HFF-Myc (cell line): ENCODE measurements around the gene DLAT.
"Not testable (repeated sequence)": the region's sequence is repeated elsewhere in the genome, so short reads cannot be mapped to it uniquely, and the experiment has no call there.

ENCODE experiments used
- DNase-seq: peaks from one replicate; pipeline ENCODE4 v3.0.0-alpha.2; 2011; ENCODE audit warnings: low read depth; ENCODE audit errors: extremely low read depth
- H3K4me3 ChIP-seq: replicated peaks from 2 replicates; pipeline ENCODE4 v1.5.1; 2011; ENCODE audit warnings: low read depth, mild to moderate bottlenecking, control low read depth, low read length
- CTCF ChIP-seq: IDR thresholded peaks from 2 replicates; pipeline ENCODE4 v1.5.1; 2012; ENCODE audit warnings: mild to moderate bottlenecking, low read depth, low read length, control low read depth; ENCODE audit errors: missing control alignments

DLAT gene

GRCh38 chr11:112004389-112004788 is 20.8 kb upstream of the DLAT start:
- no peak overlapping the region for H3K4me3 ChIP-seq
- no peak for DNase-seq
- peak; percentile 52 for TF ChIP-seq CTCF

GRCh38 chr11:112005422-112006094 is 19.6 kb upstream of the DLAT start:
- no peak overlapping the region for H3K4me3 ChIP-seq
- no peak for TF ChIP-seq CTCF
- no peak for DNase-seq

DNA sequence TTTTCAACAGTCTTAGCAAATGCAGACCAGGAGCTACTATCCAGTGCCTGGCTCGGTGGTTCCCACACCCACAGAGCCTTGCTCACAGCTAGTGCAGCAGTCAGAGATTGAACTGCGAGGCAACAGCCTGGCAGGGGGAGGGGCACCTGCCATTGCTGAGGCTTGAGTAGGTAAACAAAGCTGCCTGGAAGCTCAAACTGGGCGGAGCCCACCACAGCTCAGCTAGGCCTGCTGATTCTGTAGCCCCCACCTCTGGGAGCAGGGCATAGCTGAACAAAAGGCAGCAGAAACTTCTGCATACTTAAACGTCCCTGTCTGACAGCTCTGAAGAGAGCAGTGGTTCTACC is 19.1 kb upstream of the DLAT start:
- not testable (repeated sequence) for H3K4me3 ChIP-seq, DNase-seq

DNA sequence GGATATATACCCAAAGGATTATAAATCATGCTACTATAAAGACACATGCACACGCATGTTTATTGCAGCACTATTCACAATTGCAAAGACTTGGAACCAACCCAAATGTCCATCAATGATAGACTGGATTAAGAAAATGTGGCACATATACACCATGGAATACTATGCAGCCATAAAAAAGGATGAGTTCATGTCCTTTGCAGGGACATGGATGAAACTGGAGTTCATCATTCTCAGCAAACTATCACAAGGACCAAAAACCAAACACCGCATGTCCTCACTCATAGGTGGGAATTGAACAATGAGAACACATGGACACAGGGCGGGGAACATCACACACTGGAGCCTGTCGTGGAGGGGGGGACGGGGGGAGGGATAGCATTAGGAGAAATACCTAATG is 13.8 kb upstream of the DLAT start:
- DNase-seq, H3K4me3 ChIP-seq: not testable (repeated sequence)

DNA sequence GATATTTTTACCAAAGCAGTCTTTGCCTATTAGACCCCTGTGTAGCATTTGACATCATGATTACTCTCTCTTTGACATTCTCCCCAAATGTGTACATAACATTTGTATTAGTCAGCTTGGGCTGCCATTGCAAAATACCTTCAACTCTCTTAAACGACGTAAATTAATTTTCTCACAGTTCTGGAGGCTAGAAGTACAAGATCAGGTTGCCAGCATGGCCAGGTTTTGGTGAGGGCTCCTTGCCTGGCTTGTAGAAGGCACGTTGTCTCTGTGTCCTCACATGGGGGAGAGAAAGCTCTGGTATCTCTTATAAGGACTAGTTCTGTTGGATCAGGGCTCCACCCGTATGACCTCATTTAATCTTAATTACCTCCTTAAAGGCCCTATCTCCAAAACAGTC is 12.3 kb upstream of the DLAT start:
- DNase-seq, result no peak
- no peak for TF ChIP-seq CTCF
- H3K4me3 ChIP-seq, result no peak overlapping the region

DNA sequence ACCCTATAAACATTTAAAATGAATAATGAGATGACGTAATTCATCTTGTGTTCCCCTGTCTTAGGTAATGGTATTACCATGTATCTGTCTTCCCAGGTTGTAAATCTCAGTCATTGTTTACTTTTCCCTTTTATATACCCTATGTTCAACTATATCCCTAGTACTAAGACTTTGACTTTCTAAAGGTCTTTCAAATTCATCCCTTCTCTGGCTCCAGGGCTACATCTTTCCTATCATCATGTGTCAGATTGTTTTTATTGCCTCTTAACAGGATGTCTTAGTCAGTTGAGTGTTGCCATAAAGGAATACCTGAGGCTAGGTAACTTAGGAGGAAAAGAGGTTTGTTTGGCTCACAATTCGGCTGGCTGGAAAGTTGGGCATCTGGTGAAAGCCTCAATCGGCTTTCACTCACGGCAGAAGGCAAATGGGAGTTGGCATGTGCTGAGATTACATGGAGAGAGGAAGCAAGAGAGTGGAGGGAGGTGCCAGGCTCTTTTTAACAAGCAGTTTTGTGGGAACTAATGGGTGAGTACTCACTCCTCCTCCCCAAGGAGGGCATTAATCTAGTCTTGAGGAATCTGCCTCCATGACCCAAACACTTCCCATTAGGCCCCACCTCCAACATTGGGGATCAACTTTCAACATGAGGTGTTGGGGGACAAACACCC is 11.6 kb upstream of the DLAT start:
- TF ChIP-seq CTCF, result no peak
- no peak overlapping the region for H3K4me3 ChIP-seq

GRCh38 chr11:112016088-112016764 is 9.0 kb upstream of the DLAT start:
- no peak for TF ChIP-seq CTCF
- DNase-seq, result no peak
- H3K4me3 ChIP-seq, result no peak overlapping the region

More for the DNA sequence above, 11.6 kb upstream of the DLAT start:
- DNase-seq, result no peak
